ENCODE measurements around the gene DCBLD2.
"Not testable (repeated sequence)": the region's sequence is repeated elsewhere in the genome, so short reads cannot be mapped to it uniquely, and the experiment has no call there.

The DCBLD2 gene

GRCh38 chr3:98890965-98891910, 10.3 kb downstream of the DCBLD2 start:
- DNase-seq: no peak

GRCh38 chr3:98890181-98890835, 11.2 kb downstream of the DCBLD2 start:
- DNase-seq: no peak

GRCh38 chr3:98887684-98888083, 13.8 kb downstream of the DCBLD2 start:
- no peak for DNase-seq

GRCh38 chr3:98886525-98886924, 15.0 kb downstream of the DCBLD2 start:
- DNase-seq: no peak

GRCh38 chr3:98885851-98886250, 15.6 kb downstream of the DCBLD2 start:
- no peak for DNase-seq

GRCh38 chr3:98884675-98885371, 16.7 kb downstream of the DCBLD2 start:
- DNase-seq: no peak

GRCh38 chr3:98882614-98883333, 18.7 kb downstream of the DCBLD2 start:
- not testable (repeated sequence) for DNase-seq

- DNase-seq: no peak
Measured at GRCh38 chr3:98877132-98877531, 24.4 kb downstream of the DCBLD2 start.

GRCh38 chr3:98875535-98875934, 26.0 kb downstream of the DCBLD2 start:
- no peak for DNase-seq

- DNase-seq: no peak
Measured at GRCh38 chr3:98874602-98875249, 26.8 kb downstream of the DCBLD2 start.

- DNase-seq: no peak
Measured at GRCh38 chr3:98869391-98869790, 32.1 kb downstream of the DCBLD2 start.

- not testable (repeated sequence) for DNase-seq
Measured at GRCh38 chr3:98857971-98858370, 43.5 kb downstream of the DCBLD2 start.

GRCh38 chr3:98857258-98857657, 44.2 kb downstream of the DCBLD2 start:
- DNase-seq: not testable (repeated sequence)

- no peak for DNase-seq
Measured at GRCh38 chr3:98856724-98857123, 44.8 kb downstream of the DCBLD2 start.

- DNase-seq: no peak
Measured at GRCh38 chr3:98855806-98856400, 45.6 kb downstream of the DCBLD2 start.

- no peak for DNase-seq
Measured at GRCh38 chr3:98848108-98848507, 53.4 kb downstream of the DCBLD2 start.

GRCh38 chr3:98846101-98846500, 55.4 kb downstream of the DCBLD2 start:
- DNase-seq: no peak

- DNase-seq: no peak
Measured at GRCh38 chr3:98843266-98843959, 58.1 kb downstream of the DCBLD2 start.

GRCh38 chr3:98839846-98840245, 61.6 kb downstream of the DCBLD2 start:
- no peak for DNase-seq

- DNase-seq: not testable (repeated sequence)
Measured at GRCh38 chr3:98831060-98831459, 70.4 kb downstream of the DCBLD2 start.

- no peak for DNase-seq
Measured at GRCh38 chr3:98829246-98829832, 72.2 kb downstream of the DCBLD2 start.
